GM18505 (cell line): ENCODE measurements around the gene ITSN1.
"Not testable (repeated sequence)": the region's sequence is repeated elsewhere in the genome, so short reads cannot be mapped to it uniquely, and the experiment has no call there.

Experiments
- ATAC-seq: cut with Tn5 transposase; IDR thresholded peaks from one replicate; pipeline ENCODE4 v1.9.1; 2021; ENCODE audit not compliant: unreplicated experiment
- POLR2A ChIP-seq: IDR thresholded peaks from 4 replicates; pipeline ENCODE4 v1.6.1; 2011; ENCODE audit warnings: borderline replicate concordance; ENCODE audit not compliant: insufficient read depth, insufficient read length; ENCODE audit errors: extremely low read depth

The ITSN1 gene

DNA sequence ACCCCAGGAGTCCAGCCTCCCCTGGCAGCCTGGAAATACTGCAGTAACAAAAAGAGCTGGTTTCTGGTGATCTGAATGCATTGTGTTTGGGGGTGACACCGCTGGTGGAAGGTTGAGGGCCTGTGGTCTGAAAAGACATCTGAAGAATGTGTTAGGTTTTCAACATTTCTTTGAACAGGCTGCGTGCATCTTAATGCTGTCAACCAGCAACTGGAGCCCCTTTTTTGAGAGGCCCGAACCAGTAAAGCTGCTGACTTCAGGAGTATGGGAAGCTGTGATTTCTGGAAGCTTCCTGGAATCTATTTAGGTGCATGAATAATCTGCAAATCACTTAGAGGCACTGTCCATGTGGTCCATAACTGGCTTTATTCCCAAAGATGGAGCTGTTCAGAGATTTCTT, 256.3 kb downstream of the ITSN1 start:
- no peak for ATAC-seq
- TF ChIP-seq POLR2A = no peak

DNA sequence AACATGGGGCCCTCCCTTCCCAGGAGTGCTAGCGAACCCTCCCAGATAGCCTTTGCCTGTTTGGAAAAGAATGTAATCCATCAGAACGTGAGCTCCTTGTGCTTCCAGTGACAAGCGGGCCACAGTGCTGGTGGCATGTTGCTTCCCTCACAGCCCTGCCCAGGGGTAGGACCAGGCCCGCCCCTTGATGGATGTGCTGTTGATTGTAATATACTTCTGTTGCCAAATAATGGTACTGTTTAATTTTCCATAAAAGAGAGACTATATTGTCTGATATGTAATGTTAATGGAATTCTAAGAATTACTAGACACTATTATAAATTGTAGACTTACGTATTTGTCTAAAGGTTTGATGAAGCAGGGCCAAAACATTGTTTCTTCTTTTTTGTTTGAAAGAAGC, 256.9 kb downstream of the ITSN1 start:
- no peak for TF ChIP-seq POLR2A
- no peak for ATAC-seq

GRCh38 chr21:33901412-33902288, 259.3 kb downstream of the ITSN1 start:
- TF ChIP-seq POLR2A = no peak
- ATAC-seq = no peak

- ATAC-seq = no peak
Measured at GRCh38 chr21:33902349-33902748, 260.0 kb downstream of the ITSN1 start.

DNA sequence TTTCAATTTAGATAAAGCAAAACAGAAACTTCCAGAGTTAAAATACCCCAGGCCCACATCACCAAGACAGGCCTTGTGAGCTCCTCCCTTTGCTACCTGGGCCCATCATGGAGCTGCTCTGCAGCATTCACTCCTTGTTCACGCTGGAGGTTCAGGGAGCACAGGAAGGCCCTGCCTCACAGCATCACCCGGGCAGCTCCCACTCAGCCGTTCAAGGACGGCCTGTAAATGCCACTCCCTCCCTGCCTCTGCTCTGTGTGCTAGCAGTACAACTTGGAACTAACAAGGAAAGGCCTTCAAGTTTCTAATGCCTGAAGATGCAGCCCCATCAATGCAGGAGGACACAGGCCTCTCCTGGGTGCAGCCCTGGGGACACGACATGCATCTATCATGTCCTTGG, 261.7 kb downstream of the ITSN1 start:
- no peak for TF ChIP-seq POLR2A
- ATAC-seq = no peak

More at GRCh38 chr21:33902349-33902748, 260.0 kb downstream of the ITSN1 start:
- TF ChIP-seq POLR2A = no peak

DNA sequence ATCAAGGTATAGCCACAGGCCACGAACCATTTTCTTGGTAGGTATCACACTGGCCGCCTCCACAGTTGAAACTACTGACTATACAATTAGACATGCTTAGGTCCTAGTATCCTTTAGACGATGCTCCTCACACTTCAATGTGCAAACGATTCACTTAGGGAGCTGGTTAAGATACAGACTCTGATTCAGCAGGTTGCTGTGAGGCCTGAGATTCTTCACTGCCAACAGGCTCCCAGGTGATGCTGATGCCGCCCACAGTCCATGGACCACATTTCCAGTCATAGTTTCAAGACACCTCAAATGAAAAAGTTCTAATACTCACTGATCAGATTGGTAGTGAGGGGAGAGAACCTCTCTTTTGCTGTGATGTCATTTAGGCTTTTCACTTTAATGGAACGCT, 266.5 kb downstream of the ITSN1 start:
- ATAC-seq = no peak
- no peak for TF ChIP-seq POLR2A

DNA sequence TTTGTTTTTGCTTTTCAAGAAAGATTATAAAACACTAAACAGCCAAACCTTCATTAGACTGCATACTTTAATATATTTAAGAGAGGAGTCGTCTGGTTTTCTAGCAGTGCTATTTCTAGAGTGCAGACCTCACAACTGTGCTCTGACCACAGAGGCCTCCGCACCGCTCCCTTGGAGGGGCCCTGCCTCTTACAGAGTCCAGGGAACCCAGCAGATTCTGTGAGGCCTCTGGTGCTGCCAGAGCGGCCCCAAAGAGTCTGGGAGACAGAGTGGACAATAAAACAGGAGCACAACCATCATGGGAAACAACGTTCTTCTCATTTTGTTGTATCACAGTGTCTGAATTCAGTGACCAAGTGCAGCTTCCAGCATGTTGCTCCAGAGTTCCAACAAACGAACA, 267.5 kb downstream of the ITSN1 start:
- no peak for TF ChIP-seq POLR2A
- ATAC-seq = no peak

DNA sequence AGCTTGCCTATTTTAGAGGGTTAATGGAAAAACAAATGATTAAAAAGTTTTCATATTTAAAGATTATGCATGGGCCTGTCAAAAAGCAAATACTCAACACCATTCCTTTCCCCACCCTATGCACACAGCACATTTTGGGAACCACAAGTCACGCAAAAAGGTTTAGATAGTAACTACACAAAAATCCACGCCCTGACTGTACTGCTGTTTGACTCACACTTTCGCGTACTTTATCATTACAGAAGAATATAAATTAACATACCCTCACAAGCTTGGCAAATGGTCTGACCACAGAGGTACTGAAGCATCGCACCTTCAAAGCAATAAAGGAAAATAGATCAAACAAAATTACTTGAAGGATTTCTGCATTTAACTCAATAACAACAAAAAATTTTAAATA, 271.9 kb downstream of the ITSN1 start:
- ATAC-seq = no peak
- TF ChIP-seq POLR2A = no peak

- peak; percentile 98 for TF ChIP-seq POLR2A
- ATAC-seq = peak; percentile 98
Measured at GRCh38 chr21:33915368-33916199, 273.3 kb downstream of the ITSN1 start, which contains the start of gene ATP5PO. Gene ATP5PO (minus strand): TSS chr21:33915804. CDS start chr21:33915763, 41 bp downstream.

DNA sequence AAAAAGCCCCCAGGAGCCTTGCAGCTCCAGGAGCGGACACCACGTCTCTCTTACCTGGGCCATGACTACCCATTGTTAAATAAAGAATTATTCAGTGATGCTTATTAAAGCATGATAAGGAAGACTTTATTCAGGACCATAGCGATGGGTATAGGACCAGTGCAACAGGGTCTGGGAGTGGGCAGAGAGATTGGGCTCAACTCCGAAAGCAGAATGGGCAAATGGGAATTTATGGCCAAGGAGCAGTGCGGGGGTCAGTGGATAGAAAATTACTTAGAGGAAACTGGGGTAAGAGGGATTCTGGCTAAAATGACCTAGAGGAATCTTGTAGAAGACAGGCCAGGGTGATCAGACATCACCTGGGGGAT, 273.9 kb downstream of the ITSN1 start:
- ATAC-seq = peak; percentile 8
- no peak for TF ChIP-seq POLR2A

DNA sequence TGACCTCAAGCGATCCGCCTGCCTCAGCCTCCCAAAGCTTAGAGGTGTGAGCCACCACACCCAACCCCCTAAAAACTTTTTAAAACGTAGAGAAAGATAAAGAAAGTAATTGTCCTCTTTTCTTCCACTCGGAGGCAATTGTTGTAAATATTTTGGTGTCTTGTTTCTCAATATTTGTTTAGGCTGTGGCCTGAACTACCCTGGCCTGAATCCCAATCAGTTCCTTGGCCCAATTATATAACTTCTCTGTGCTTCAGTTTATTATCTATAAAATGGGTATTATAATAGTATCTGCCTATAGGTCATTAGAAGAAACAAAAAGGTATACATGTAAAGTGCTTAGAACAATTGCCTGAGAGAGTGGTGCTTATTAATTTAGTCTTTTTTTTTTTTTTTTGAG, 275.1 kb downstream of the ITSN1 start:
- no peak for ATAC-seq
- TF ChIP-seq POLR2A = no peak

DNA sequence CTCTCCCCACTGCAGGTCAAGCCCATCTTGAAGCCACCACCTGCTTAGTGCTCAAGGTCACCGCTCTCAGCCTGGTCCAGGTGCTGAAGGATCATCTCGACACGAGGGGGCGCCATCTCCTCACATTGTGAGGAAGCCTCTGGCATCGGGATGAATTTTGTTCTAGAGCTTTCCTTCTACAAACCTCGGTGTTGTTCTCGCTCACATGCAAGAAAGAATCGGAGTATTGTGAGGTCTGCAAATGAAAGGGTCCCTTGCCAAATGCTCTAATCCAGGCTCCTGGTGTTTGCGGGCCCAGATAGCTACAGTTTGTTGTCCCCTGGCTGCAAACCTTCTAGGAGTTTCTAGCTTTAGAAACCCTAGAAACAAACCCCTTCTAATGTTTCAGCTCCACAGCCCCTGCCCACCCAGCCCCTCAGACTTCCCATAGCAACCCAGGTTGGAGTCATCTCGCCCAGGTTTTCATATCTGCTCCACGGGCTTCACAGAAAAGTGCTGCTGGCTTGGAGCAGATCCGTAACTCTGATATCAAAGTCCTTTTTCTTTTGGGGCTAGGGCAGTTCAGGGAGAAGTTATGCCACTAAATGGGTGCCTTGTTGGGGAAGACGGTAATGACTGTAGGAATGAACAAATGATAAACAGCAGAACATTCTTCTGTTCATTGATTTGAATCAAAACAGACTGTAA, 281.9 kb downstream of the ITSN1 start:
- ATAC-seq = no peak
- no peak for TF ChIP-seq POLR2A

DNA sequence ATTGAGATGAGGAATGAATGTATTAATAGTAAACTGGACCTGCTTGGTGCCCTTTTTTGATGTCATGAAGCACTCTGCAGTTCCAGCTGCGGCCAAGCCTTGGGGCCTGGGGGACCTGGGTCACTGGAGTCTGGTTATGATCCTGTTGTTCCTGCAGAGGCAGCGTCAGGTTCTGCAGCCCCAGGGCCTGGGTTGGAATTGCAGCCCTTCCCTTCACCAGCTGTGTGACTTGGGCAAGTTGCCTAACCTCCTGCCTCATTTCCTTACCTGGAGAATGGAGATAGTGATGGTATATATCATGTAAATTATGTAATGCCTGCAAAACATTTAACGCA, 282.4 kb downstream of the ITSN1 start:
- no peak for ATAC-seq
- no peak for TF ChIP-seq POLR2A

DNA sequence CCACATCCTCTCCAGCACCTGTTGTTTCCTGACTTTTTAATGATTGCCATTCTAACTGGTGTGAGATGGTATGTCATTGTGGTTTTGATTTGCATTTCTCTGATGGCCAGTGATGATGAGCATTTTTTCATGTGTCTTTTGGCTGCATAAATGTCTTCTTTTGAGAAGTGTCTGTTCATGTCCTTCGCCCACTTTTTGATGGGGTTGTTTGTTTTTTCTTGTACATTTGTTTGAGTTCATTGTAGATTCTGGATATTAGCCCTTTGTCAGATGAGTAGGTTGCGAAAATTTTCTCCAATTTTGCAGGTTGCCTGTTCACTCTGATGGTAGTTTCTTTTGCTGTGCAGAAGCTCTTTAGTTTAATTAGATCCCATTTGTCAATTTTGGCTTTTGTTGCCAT, 283.9 kb downstream of the ITSN1 start:
- ATAC-seq = not testable (repeated sequence)

GRCh38 chr21:33931052-33931798, 288.9 kb downstream of the ITSN1 start:
- not testable (repeated sequence) for ATAC-seq
